WTC11 (cell line): ENCODE data around the gene IRF2BP2. TPM values are rescaled to one million over a fixed set of nuclear protein-coding genes. Genes with fewer than 3 reads are reported as not detected.

Source experiments
- ATAC-seq: fragments of 200-7000 bp; cut with Tn5 transposase; 2 replicates; pipeline ENCODE4 v1.10.0; 2021; ENCODE audit warnings: mild to moderate bottlenecking, moderate library complexity
- CTCF ChIA-PET: fragments of 300-600 bp; sonication (Branson Sonifier 250); formaldehyde crosslinking; loops from one replicate; lab custom pipeline; 2021; ENCODE audit warnings: antibody characterized with exemption; lab: Charles Lee
- POLR2A ChIA-PET: fragments of 350-600 bp; sonication (Branson Sonifier 250); formaldehyde crosslinking; loops from one replicate; lab custom pipeline; 2021; ENCODE audit warnings: antibody characterized with exemption; lab: Charles Lee
- DNase-seq: peaks from one replicate; pipeline ENCODE4 v3.0.0; 2021; ENCODE audit warnings: low spot score
- H3K27ac Mint-ChIP-seq: 2 replicates; pipeline ENCODE4 v1.8.0; 2021; ENCODE audit warnings: mixed read lengths
- H3K27me3 Mint-ChIP-seq: 2 replicates; pipeline ENCODE4 v1.8.0; 2021; ENCODE audit warnings: low read depth, mild to moderate bottlenecking, moderate library complexity, mixed read lengths
- H3K36me3 Mint-ChIP-seq: 2 replicates; pipeline ENCODE4 v1.8.0; 2021; ENCODE audit warnings: mixed read lengths
- H3K4me1 Mint-ChIP-seq: 2 replicates; pipeline ENCODE4 v1.8.0; 2022; ENCODE audit warnings: mixed read lengths
- H3K4me3 Mint-ChIP-seq: 2 replicates; pipeline ENCODE4 v1.8.0; 2021; ENCODE audit warnings: mild to moderate bottlenecking, moderate library complexity, mixed read lengths
- H3K9me3 Mint-ChIP-seq: 2 replicates; pipeline ENCODE4 v1.8.0; 2021; ENCODE audit warnings: mixed read lengths
- AFF4 ChIP-seq: sonication (generic); formaldehyde crosslinking; IDR thresholded peaks from 2 replicates; pipeline ENCODE4 v1.8.1; 2023; ENCODE audit warnings: mild to moderate bottlenecking, missing genetic modification reagents, borderline replicate concordance
- ARID4B ChIP-seq: sonication (generic); formaldehyde crosslinking; IDR thresholded peaks from 2 replicates; pipeline ENCODE4 v1.8.0; 2023; ENCODE audit warnings: missing genetic modification reagents, mild to moderate bottlenecking, borderline replicate concordance
- E2F4 ChIP-seq: sonication (generic); formaldehyde crosslinking; IDR thresholded peaks from 2 replicates; pipeline ENCODE4 v1.8.1; 2022; ENCODE audit warnings: low read depth, mild to moderate bottlenecking, moderate library complexity, missing genetic modification reagents, borderline replicate concordance
- ELF4 ChIP-seq: sonication (generic); formaldehyde crosslinking; IDR thresholded peaks from 2 replicates; pipeline ENCODE4 v1.8.1; 2022; ENCODE audit warnings: low read depth, mild to moderate bottlenecking, moderate library complexity, missing genetic modification reagents
- FOXJ3 ChIP-seq: sonication (generic); formaldehyde crosslinking; IDR thresholded peaks from 2 replicates; pipeline ENCODE4 v1.9.0; 2021; ENCODE audit warnings: missing genetic modification reagents, mild to moderate bottlenecking, borderline replicate concordance
- FOXP1 ChIP-seq: sonication (generic); formaldehyde crosslinking; IDR thresholded peaks from 2 replicates; pipeline ENCODE4 v1.8.0; 2022; ENCODE audit warnings: missing genetic modification reagents, mild to moderate bottlenecking, moderate library complexity, borderline replicate concordance
- GRHL2 ChIP-seq: fragments of 250-450 bp; sonication (Bioruptor Pico); IDR thresholded peaks from 2 replicates; pipeline ENCODE4 v1.8.0; 2022; ENCODE audit warnings: mild to moderate bottlenecking, moderate library complexity; ENCODE audit not compliant: insufficient replicate concordance, severe bottlenecking
- GTF2I ChIP-seq: fragments of 250-450 bp; sonication (Bioruptor Pico); conservative IDR thresholded peaks from 2 replicates; pipeline ENCODE4 v1.4.0; 2021; ENCODE audit warnings: mild to moderate bottlenecking
- IRF2 ChIP-seq: sonication (generic); formaldehyde crosslinking; IDR thresholded peaks from 2 replicates; pipeline ENCODE4 v1.8.0; 2022; ENCODE audit warnings: low read depth, missing genetic modification reagents, borderline replicate concordance
- JAZF1 ChIP-seq: fragments of 250-450 bp; sonication (Bioruptor Pico); IDR thresholded peaks from 2 replicates; pipeline ENCODE4 v1.9.0; 2021; ENCODE audit warnings: moderate library complexity, mild to moderate bottlenecking, inconsistent platforms
- NFE2L1 ChIP-seq: sonication (generic); formaldehyde crosslinking; IDR thresholded peaks from 2 replicates; pipeline ENCODE4 v1.8.1; 2023; ENCODE audit warnings: missing genetic modification reagents
- RORB ChIP-seq: fragments of 250-450 bp; sonication (Bioruptor Pico); IDR thresholded peaks from 2 replicates; pipeline ENCODE4 v1.9.0; 2021; ENCODE audit warnings: mild to moderate bottlenecking
- ZBTB21 ChIP-seq: sonication (generic); formaldehyde crosslinking; IDR thresholded peaks from 2 replicates; pipeline ENCODE4 v1.8.1; 2023; ENCODE audit warnings: mild to moderate bottlenecking, missing genetic modification reagents, borderline replicate concordance
- ZNF423 ChIP-seq: fragments of 250-450 bp; sonication (Bioruptor Pico); IDR thresholded peaks from 2 replicates; pipeline ENCODE4 v2.1.2; 2022; ENCODE audit warnings: mild to moderate bottlenecking, moderate library complexity
- total RNA-seq: library from RNA; stranded (reverse); gene quantifications from 3 replicates; pipeline ENCODE4 v1.2.3, GENCODE V29; 2021

The IRF2BP2 gene
- total RNA-seq, 1 experiment from 2014 or later = 70.9 TPM

- no peak for TF ChIP-seq E2F4 (CRISPR knock-in tag)
- TF ChIP-seq JAZF1 (CRISPR knock-in tag) = no peak
Observed at GRCh38 chr1:234578087-234578486, 31.9 kb downstream of the IRF2BP2 start (continued).

GRCh38 chr1:234573711-234574299 is 36.2 kb downstream of the IRF2BP2 start:
- ChIA-PET CTCF (no interaction called here), POLR2A (no interaction called here)
- Mint-ChIP-seq H3K27me3 (no peaks in the 10 kb centered on the region), H3K27ac (no peak overlapping the region), H3K4me1 (no peaks in the 10 kb centered on the region), H3K9me3 (no peaks in the 10 kb centered on the region), H3K4me3 (no peak overlapping the region), H3K36me3 (no peaks in the 10 kb centered on the region)
- DNase-seq = no peak
- no peak for ATAC-seq
- TF ChIP-seq NFE2L1 (no peak), FOXJ3 (CRISPR knock-in tag) (no peak), ZBTB21 (CRISPR knock-in tag) (no peak), ELF4 (no peak), ZNF423 (CRISPR knock-in tag) (no peak)

- Mint-ChIP-seq H3K36me3 (no peaks in the 10 kb centered on the region), H3K9me3 (no peaks in the 10 kb centered on the region), H3K4me1 (no peaks in the 10 kb centered on the region), H3K27ac (no peak overlapping the region), H3K27me3 (no peaks in the 10 kb centered on the region)
- DNase-seq = no peak
- ATAC-seq = no peak
- CTCF ChIA-PET = no interaction called here
- TF ChIP-seq FOXP1 (CRISPR knock-in tag) (no peak), GTF2I (CRISPR knock-in tag) (no peak), GRHL2 (CRISPR knock-in tag) (no peak), RORB (no peak), AFF4 (CRISPR knock-in tag) (no peak), IRF2 (CRISPR knock-in tag) (no peak)
- TF ChIP-seq, all 79 proteins: peak for 0
- H3K4me3 Mint-ChIP-seq = no peak overlapping the region
- POLR2A ChIA-PET = no interaction called here
Observed at GRCh38 chr1:234572966-234573365, 37.0 kb downstream of the IRF2BP2 start.

- TF ChIP-seq ARID4B = no peak
- no peak overlapping the region for H3K4me3 Mint-ChIP-seq
- no peak for ATAC-seq
- ChIA-PET POLR2A (no interaction called here), CTCF (no interaction called here)
- H3K36me3 Mint-ChIP-seq = peaks cover 5% of the 10 kb centered on the region
- no peaks in the 10 kb centered on the region for H3K4me1 Mint-ChIP-seq
- no peaks in the 10 kb centered on the region for H3K27me3 Mint-ChIP-seq
- peaks cover 6% of the 10 kb centered on the region for H3K9me3 Mint-ChIP-seq
- no peak overlapping the region for H3K27ac Mint-ChIP-seq
- DNase-seq = no peak
Observed at GRCh38 chr1:234571702-234572101, 38.3 kb downstream of the IRF2BP2 start.
